Immature natural killer cell (primary cell): ENCODE results near the gene KRT16. TPM values are rescaled to one million over a fixed set of nuclear protein-coding genes. Genes with fewer than 3 reads are reported as not detected.
A peak's percentile ranks its signal among the peaks of the same experiment; 100 is the strongest.
"Not testable (repeated sequence)": the region's sequence is repeated elsewhere in the genome, so short reads cannot be mapped to it uniquely, and the experiment has no call there.

Experiments used
- DNase-seq, 3 donors: peaks; one replicate each; pipeline ENCODE4 v3.0.0; 2022; ENCODE audit warnings: mixed read lengths in 1 of 3
- H3K27ac Mint-ChIP-seq, 6 donors: one replicate each; pipeline ENCODE4 v1.8.0; 2020; ENCODE audit warnings: mixed read lengths in 6 of 6, mild to moderate bottlenecking in 5 of 6, inconsistent platforms in 4 of 6, moderate library complexity in 3 of 6
- H3K27me3 Mint-ChIP-seq, 3 donors: one replicate each; pipeline ENCODE4 v1.8.0; 2020 to 2021; ENCODE audit warnings: low read depth in 3 of 3, mild to moderate bottlenecking in 3 of 3, mixed read lengths in 3 of 3, moderate library complexity in 3 of 3, inconsistent platforms in 1 of 3
- H3K36me3 Mint-ChIP-seq, 3 donors: one replicate each; pipeline ENCODE4 v1.8.0; 2020; ENCODE audit warnings: mixed read lengths in 3 of 3, inconsistent platforms in 2 of 3, mild to moderate bottlenecking in 2 of 3
- H3K4me1 Mint-ChIP-seq, 2 donors: one replicate each; pipeline ENCODE4 v1.8.0; 2020; ENCODE audit warnings: inconsistent platforms in 2 of 2, mild to moderate bottlenecking in 2 of 2, mixed read lengths in 2 of 2, moderate library complexity in 1 of 2
- H3K4me3 Mint-ChIP-seq, 5 donors: one replicate each; pipeline ENCODE4 v1.8.0; 2020; ENCODE audit warnings: mild to moderate bottlenecking in 5 of 5, mixed read lengths in 5 of 5, inconsistent platforms in 3 of 5, moderate library complexity in 3 of 5
- H3K9me3 Mint-ChIP-seq, 6 donors: one replicate each; pipeline ENCODE4 v1.8.0; 2020; ENCODE audit warnings: mild to moderate bottlenecking in 6 of 6, mixed read lengths in 6 of 6, inconsistent platforms in 4 of 6, moderate library complexity in 3 of 6
- polyA plus RNA-seq, 3 donors: library from polyadenylated mRNA; unstranded; fragments of 300-500 nt; fragmentation: Illumina TruSeq; gene quantifications; one replicate each; pipeline ENCODE4 v1.2.3, GENCODE V29; 2021

KRT16 gene
- polyA plus RNA-seq, 3 donors from 2014 or later: not detected

DNA sequence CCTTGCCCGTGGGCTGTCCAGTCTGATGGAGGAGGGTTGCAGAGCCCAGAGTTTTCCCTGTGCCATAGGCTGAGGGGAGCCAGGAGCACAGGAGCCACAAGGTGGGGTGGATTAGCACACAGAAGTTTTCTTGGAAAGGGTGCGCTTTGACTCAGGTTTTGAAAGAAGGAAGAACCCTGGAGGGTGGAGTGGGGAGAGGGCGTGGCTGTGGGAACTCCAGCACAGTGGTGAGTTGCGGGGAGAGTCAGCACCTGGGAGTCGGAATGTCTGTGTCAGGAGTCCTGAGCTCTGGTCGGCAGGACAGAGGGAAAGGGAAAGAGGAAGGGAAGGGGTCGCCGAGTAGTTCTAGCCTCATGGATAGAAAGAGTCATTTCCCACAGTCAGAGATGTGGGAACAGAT, 17.0 kb downstream of the KRT16 start:
- no peak overlapping the region for H3K27ac Mint-ChIP-seq
- DNase-seq: no peak
- no peaks in the 10 kb centered on the region for H3K36me3 Mint-ChIP-seq
- no peak overlapping the region for H3K4me3 Mint-ChIP-seq
- H3K4me1 Mint-ChIP-seq: no peaks in the 10 kb centered on the region
- H3K9me3 Mint-ChIP-seq: no peaks in the 10 kb centered on the region
- peaks cover 2 to 10% (median 3%) of the 10 kb centered on the region in 3 donors for H3K27me3 Mint-ChIP-seq

GRCh38 chr17:41594363-41594915, 18.1 kb downstream of the KRT16 start:
- H3K4me3 Mint-ChIP-seq: no peak overlapping the region
- DNase-seq: no peak
- H3K36me3 Mint-ChIP-seq: no peaks in the 10 kb centered on the region
- peaks cover 2 to 14% (median 3%) of the 10 kb centered on the region in 3 donors for H3K27me3 Mint-ChIP-seq
- H3K4me1 Mint-ChIP-seq: no peaks in the 10 kb centered on the region
- no peaks in the 10 kb centered on the region for H3K9me3 Mint-ChIP-seq
- H3K27ac Mint-ChIP-seq: peak overlapping the region in 1 of 6 donors; percentile 31

DNA sequence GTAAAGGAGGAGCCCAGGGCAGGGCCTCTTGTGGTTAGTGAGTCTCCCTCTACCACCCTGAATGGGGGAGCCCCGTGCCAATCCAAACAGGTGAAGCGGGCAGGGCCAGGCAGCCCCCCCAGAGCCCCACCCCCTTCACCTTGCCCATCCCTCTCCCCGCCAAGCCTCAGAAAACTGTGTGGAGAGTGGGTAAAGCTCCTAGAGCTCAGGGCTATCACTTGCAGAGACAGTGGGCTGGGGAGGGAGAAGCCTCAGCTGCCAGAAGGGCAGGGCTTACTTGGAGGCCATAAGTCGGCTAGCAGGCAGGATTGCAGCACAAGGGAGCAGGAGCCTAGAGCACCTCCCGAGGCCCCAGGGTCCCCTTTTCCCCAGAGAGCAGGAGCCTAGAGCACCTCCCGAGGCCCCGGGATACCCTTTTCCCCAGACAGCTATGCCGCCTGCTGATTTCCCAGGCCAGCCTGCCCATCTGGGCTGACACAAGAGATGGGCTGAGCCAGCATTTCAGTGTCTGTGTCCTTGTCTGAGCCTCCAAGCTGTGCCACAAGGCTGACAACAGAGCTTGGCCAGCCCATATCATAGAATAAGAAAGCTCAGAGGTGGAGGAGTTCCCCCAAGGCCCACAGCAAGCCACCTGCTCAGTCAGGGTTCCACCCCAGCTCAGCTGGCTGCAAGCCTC, 19.1 kb downstream of the KRT16 start:
- H3K36me3 Mint-ChIP-seq: no peaks in the 10 kb centered on the region
- DNase-seq: no peak
- no peaks in the 10 kb centered on the region for H3K4me1 Mint-ChIP-seq
- no peaks in the 10 kb centered on the region for H3K9me3 Mint-ChIP-seq
- H3K27ac Mint-ChIP-seq: no peak overlapping the region
- no peak overlapping the region for H3K4me3 Mint-ChIP-seq
- peaks cover 2 to 16% (median 3%) of the 10 kb centered on the region in 3 donors for H3K27me3 Mint-ChIP-seq

GRCh38 chr17:41592601-41593305, 19.8 kb downstream of the KRT16 start:
- H3K27me3 Mint-ChIP-seq: peaks cover 2 to 16% (median 3%) of the 10 kb centered on the region in 3 donors
- no peaks in the 10 kb centered on the region for H3K36me3 Mint-ChIP-seq
- H3K9me3 Mint-ChIP-seq: no peaks in the 10 kb centered on the region
- H3K4me1 Mint-ChIP-seq: no peaks in the 10 kb centered on the region
- no peak overlapping the region for H3K4me3 Mint-ChIP-seq
- no peak overlapping the region for H3K27ac Mint-ChIP-seq
- DNase-seq: no peak

- peaks cover 0 to 9% (median 5%) of the 10 kb centered on the region in 3 donors for H3K27me3 Mint-ChIP-seq
- no peaks in the 10 kb centered on the region for H3K9me3 Mint-ChIP-seq
- DNase-seq: no peak
- H3K4me3 Mint-ChIP-seq: no peak overlapping the region
- H3K27ac Mint-ChIP-seq: no peak overlapping the region
- no peaks in the 10 kb centered on the region for H3K4me1 Mint-ChIP-seq
- H3K36me3 Mint-ChIP-seq: no peaks in the 10 kb centered on the region
These were observed 23.3 kb downstream of the KRT16 start for GRCh38 chr17:41589301-41589700.

GRCh38 chr17:41588126-41588810, 24.3 kb downstream of the KRT16 start:
- Mint-ChIP-seq H3K36me3 (no peaks in the 10 kb centered on the region), H3K4me1 (no peaks in the 10 kb centered on the region), H3K4me3 (no peak overlapping the region), H3K27me3 (peaks cover 0 to 8% (median 6%) of the 10 kb centered on the region in 3 donors), H3K27ac (no peak overlapping the region), H3K9me3 (no peaks in the 10 kb centered on the region)
- DNase-seq: no peak

DNA sequence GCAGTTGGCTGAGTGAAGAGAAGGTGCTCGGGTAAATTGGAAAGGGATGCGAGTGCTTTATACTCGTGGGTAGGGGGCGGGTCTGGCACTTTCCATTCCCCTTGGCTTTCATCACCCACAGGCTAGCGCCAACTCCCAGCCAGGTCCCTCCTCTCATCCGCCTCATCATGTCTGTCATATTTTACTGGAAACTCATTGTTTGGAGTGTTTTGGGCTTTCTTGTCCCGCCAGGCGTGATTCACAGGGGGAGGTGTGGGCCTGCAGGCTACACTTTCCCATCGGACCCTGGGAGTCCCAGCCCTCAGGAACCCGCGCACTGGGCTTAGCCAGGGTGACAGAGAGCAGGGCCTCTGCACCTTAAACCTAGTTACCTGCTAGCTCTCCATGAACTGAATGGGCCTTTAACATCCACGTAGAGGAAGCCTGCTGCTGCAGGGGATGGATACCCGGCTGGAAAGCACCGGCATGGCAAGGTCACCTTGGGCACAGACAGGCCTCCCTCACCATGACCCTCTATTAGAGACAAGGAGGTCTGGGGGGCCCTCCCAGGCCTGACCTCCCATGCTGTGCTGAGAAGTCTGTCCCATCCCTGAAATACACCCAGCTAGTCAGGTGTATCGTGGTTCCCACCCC, 25.6 kb downstream of the KRT16 start, which contains the start of gene KRT14:
Gene KRT14, minus strand, starts transcription at position 33 of the 633 bp plus-strand sequence. CDS start 61 bp downstream, outside the sequence.
- H3K4me1 Mint-ChIP-seq: no peaks in the 10 kb centered on the region
- H3K27ac Mint-ChIP-seq: peak within 1 kb of the TSS in 1 of 6 donors; percentile 27
- H3K4me3 Mint-ChIP-seq: no peak within 1 kb of the TSS
- no peaks in the 10 kb centered on the region for H3K9me3 Mint-ChIP-seq
- peaks cover 2 to 9% (median 8%) of the 10 kb centered on the region in 3 donors for H3K27me3 Mint-ChIP-seq
- DNase-seq: no peak
- H3K36me3 Mint-ChIP-seq: no peaks in the 10 kb centered on the region

DNA sequence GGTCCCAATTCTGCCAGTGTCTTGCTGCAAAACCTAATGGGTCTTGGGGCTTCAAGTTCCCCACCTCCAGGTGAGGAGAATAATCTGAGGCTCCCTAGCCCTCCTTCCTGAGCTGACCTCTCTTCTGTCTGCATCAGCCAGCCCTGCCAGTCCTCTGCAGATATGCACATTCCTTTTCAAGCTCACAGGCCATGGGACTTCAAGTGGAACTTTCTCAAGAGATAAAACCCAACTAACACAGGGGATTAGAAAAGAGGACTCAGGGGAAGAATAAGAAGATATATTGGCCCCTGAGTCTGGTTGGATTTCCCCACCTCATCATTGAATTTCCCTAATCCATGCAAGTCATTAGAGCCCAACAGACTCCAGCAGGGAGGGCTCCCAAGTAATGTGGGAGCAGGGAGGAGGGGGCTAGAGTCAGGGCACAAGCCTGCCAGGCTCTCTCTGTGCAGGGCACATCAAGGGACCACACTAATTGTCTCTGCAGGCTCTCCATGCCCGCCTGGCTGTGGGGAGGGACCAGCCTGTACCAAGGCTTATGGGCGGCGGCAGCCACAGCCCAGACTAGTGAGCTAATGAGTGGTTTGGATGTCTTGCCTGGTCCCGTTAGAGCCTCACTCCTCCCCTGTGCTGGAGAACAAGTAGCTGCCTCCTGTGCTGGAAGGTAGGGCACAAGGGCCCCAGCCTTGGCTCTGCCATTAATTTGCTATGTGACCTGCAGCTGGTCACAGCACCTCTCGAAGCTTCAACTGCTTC, 27.1 kb downstream of the KRT16 start:
- no peak for DNase-seq
- H3K36me3 Mint-ChIP-seq: no peaks in the 10 kb centered on the region
- H3K4me3 Mint-ChIP-seq: no peak overlapping the region
- no peaks in the 10 kb centered on the region for H3K4me1 Mint-ChIP-seq
- H3K27ac Mint-ChIP-seq: no peak overlapping the region
- H3K27me3 Mint-ChIP-seq: peaks cover 2 to 9% (median 8%) of the 10 kb centered on the region in 3 donors
- H3K9me3 Mint-ChIP-seq: no peaks in the 10 kb centered on the region

DNA sequence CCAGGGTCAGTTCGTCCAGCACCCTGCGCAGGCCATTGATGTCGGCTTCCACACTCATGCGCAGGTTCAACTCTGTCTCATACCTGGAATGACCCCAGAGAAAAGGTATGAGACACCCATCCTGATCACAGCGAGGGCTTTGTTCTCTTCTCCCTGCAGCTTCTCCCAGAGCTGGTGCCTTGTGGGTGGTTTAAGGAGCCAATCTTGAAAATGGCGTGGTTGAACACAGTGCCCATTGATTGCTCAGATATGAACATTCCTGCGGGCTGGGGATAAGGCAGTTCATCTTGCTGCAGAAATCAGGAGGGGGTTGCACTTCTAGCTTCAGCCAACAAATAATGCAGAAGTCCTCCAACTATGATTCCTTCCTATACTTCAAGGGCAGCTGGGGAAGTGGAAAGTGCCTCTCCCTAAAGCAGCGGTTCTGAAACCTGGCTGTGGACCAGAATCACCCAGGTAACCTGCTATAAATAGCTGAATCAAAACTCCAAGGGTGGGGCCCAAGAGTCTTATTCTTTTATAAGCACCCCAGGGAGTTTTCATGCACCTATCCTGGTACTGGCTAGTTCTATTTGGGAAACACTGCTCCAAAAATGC, 28.1 kb downstream of the KRT16 start:
- H3K27ac Mint-ChIP-seq: peak overlapping the region in 1 of 6 donors; percentile 61
- H3K36me3 Mint-ChIP-seq, H3K4me1 Mint-ChIP-seq, H3K9me3 Mint-ChIP-seq, H3K4me3 Mint-ChIP-seq, H3K27me3 Mint-ChIP-seq, DNase-seq: not testable (repeated sequence)

DNA sequence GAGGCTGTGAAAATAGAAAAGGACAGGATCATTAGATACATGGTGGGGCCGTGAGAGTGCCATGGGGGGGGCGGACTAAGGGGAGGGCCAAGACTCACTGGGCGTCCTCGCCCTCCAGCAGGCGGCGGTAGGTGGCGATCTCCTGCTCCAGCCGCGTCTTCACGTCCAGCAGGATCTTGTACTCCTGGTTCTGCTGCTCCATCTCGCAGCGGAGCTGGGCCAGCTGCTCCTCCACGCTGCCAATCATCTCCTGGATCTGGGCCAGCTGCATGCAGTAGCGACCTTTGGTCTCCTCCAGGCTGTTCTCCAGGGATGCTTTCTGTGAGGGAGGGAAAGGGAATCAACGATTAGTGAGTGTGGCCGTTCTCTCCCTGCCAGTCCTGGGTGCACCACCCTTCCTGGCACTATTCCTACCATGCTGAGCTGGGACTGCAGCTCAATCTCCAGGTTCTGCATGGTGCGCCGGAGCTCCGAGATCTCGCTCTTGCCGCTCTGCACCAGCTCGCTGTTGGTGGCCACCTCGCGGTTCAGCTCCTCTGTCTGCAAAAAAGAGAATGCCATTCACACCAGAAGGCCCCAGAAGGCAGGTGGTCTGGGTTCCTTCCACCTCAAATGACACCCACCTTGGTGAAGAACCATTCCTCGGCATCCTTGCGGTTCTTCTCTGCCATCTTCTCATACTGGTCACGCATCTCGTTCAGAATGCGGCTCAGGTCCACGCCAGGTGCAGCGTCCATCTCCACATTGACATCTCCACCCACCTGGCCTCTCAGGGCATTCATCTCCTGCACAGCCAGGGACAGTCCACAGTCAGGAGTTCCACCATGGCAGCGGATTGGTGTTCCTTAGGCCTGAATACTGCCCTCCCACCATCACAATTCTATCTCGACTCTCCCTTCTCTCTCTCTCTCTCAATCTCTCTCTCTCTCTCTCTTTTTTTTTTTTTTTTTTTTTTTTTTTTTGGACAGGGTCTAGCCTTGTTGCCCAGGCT, 29.1 kb downstream of the KRT16 start:
- Mint-ChIP-seq H3K4me3 (no peak overlapping the region), H3K27ac (no peak overlapping the region), H3K27me3 (peaks cover 2 to 14% (median 4%) of the 10 kb centered on the region in 3 donors), H3K4me1 (no peaks in the 10 kb centered on the region), H3K36me3 (no peaks in the 10 kb centered on the region), H3K9me3 (no peaks in the 10 kb centered on the region)
- no peak for DNase-seq

GRCh38 chr17:41582061-41582968, 30.3 kb downstream of the KRT16 start:
- H3K27ac Mint-ChIP-seq, DNase-seq, H3K36me3 Mint-ChIP-seq, H3K4me3 Mint-ChIP-seq, H3K4me1 Mint-ChIP-seq, H3K9me3 Mint-ChIP-seq: not testable (repeated sequence)
- H3K27me3 Mint-ChIP-seq: peaks cover 2 to 15% (median 7%) of the 10 kb centered on the region in 3 donors
